Neural progenitor cell (in vitro differentiated cells): ENCODE results near the gene TBC1D24. TPM values are rescaled to one million over a fixed set of nuclear protein-coding genes. Genes with fewer than 3 reads are reported as not detected.

ENCODE experiments used
- DNase-seq: peaks from one replicate; pipeline ENCODE4 v3.0.0-alpha.2; 2016; ENCODE audit warnings: low spot score
- H2AFZ ChIP-seq: fragments of 200-600 bp; sonication (generic); replicated peaks from 2 replicates; pipeline ENCODE4 v1.6.1; 2016; ENCODE audit warnings: antibody characterized with exemption
- H3F3A ChIP-seq: fragments of 200-600 bp; sonication (generic); 2 replicates; pipeline ENCODE4 v1.6.1; 2016; ENCODE audit warnings: antibody characterized with exemption, low read depth
- H3K27ac ChIP-seq: fragments of 200-600 bp; sonication (generic); 2 replicates; pipeline ENCODE4 v1.5.1; 2016; ENCODE audit warnings: mild to moderate bottlenecking
- H3K27me3 ChIP-seq: fragments of 200-600 bp; sonication (generic); 2 replicates; pipeline ENCODE4 v1.6.1; 2016; ENCODE audit warnings: mild to moderate bottlenecking, moderate library complexity
- H3K36me3 ChIP-seq: fragments of 200-600 bp; sonication (generic); 2 replicates; pipeline ENCODE4 v1.5.1; 2016
- H3K4me1 ChIP-seq: fragments of 200-600 bp; sonication (generic); 2 replicates; pipeline ENCODE4 v1.6.1; 2016; ENCODE audit warnings: mixed run types
- H3K4me2 ChIP-seq: fragments of 200-600 bp; sonication (generic); 2 replicates; pipeline ENCODE4 v1.6.1; 2016
- H3K4me3 ChIP-seq: fragments of 200-600 bp; sonication (generic); 2 replicates; pipeline ENCODE4 v1.5.1; 2016
- H3K79me2 ChIP-seq: fragments of 200-600 bp; sonication (generic); 2 replicates; pipeline ENCODE4 v1.6.1; 2016; ENCODE audit warnings: low read depth
- H3K9ac ChIP-seq: fragments of 200-600 bp; sonication (generic); 2 replicates; pipeline ENCODE4 v1.6.1; 2016
- H3K9me3 ChIP-seq: fragments of 200-600 bp; sonication (generic); 2 replicates; pipeline ENCODE4 v1.5.1; 2016; ENCODE audit warnings: low read depth
- H4K20me1 ChIP-seq: fragments of 200-600 bp; sonication (generic); 2 replicates; pipeline ENCODE4 v1.6.1; 2016; ENCODE audit warnings: low read depth
- H3K27ac Mint-ChIP-seq: 3 replicates; pipeline ENCODE4 v1.8.0; 2021; ENCODE audit warnings: mixed read lengths
- H3K27me3 Mint-ChIP-seq: 2 replicates; pipeline ENCODE4 v1.8.0; 2022; ENCODE audit warnings: low read depth, mild to moderate bottlenecking, inconsistent platforms, moderate library complexity, mixed read lengths; ENCODE audit not compliant: insufficient read depth
- H3K36me3 Mint-ChIP-seq: 3 replicates; pipeline ENCODE4 v1.8.0; 2021; ENCODE audit warnings: mixed read lengths
- H3K4me1 Mint-ChIP-seq: 3 replicates; pipeline ENCODE4 v1.8.0; 2021; ENCODE audit warnings: mixed read lengths
- H3K4me3 Mint-ChIP-seq: 3 replicates; pipeline ENCODE4 v1.8.0; 2021; ENCODE audit warnings: mild to moderate bottlenecking, moderate library complexity, mixed read lengths
- H3K9me3 Mint-ChIP-seq: 3 replicates; pipeline ENCODE4 v1.8.0; 2020; ENCODE audit warnings: mixed read lengths
- EZH2 ChIP-seq: fragments of 200-600 bp; sonication (generic); IDR thresholded peaks from 2 replicates; pipeline ENCODE4 v1.6.1; 2017; ENCODE audit warnings: antibody characterized with exemption, mild to moderate bottlenecking, moderate library complexity
- EZH2phosphoT487 ChIP-seq: fragments of 200-600 bp; sonication (generic); IDR thresholded peaks from 2 replicates; pipeline ENCODE4 v1.6.1; 2017; ENCODE audit warnings: antibody characterized with exemption
- total RNA-seq: library from RNA; depleted of rRNA; stranded (reverse); fragments of >200 nt; gene quantifications from 2 replicates; pipeline ENCODE4 v1.2.3, GENCODE V29; 2015; ENCODE audit warnings: low replicate concordance
- TF ChIP-seq, protein P1 (sequence below): fragments of 200-600 bp; sonication (generic); IDR thresholded peaks from 2 replicates; pipeline ENCODE4 v1.5.1; 2017; ENCODE audit warnings: antibody characterized with exemption, mild to moderate bottlenecking

The TBC1D24 gene
- total RNA-seq, 1 donor from 2014 or later, result 8.2 TPM

DNA sequence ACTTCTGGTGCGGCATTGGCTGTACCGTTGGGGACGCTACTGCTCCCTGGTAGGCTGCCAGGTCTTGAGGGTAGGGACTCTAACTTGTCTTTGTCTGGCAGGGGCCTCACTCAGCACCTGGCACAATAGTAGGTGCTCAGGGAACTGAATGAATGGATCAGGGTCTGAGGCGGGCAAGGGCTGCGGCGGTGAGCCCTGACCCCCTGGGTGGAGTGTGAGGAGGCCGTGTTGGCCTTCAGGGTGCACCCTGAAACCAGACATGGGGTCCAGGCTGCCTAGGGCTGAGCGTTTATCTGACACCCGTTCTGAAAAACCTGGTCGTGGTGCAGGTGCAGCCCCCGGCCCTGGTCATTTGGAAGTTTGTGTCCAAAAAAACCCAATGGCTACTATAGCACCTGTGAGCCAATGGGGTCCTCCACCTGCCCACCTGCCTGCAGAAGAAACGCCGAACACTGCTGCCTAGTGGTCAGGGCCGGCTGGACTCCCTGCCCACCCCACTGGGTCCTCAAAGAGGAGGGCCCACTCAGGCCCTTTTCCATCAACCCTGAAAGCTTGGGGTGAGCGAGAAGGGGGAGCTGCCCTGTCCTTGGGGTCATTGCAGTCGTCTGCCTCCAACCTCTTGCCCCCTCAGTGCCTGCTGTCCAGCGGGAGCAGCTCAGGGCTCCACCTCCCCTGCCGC, 33.9 kb downstream of the TBC1D24 start:
- TF ChIP-seq EZH2 (no peak), EZH2phosphoT487 (no peak)
- TF ChIP-seq, protein P1, sequence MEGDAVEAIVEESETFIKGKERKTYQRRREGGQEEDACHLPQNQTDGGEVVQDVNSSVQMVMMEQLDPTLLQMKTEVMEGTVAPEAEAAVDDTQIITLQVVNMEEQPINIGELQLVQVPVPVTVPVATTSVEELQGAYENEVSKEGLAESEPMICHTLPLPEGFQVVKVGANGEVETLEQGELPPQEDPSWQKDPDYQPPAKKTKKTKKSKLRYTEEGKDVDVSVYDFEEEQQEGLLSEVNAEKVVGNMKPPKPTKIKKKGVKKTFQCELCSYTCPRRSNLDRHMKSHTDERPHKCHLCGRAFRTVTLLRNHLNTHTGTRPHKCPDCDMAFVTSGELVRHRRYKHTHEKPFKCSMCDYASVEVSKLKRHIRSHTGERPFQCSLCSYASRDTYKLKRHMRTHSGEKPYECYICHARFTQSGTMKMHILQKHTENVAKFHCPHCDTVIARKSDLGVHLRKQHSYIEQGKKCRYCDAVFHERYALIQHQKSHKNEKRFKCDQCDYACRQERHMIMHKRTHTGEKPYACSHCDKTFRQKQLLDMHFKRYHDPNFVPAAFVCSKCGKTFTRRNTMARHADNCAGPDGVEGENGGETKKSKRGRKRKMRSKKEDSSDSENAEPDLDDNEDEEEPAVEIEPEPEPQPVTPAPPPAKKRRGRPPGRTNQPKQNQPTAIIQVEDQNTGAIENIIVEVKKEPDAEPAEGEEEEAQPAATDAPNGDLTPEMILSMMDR, result no peak

GRCh38 chr16:2511128-2511800, 36.3 kb downstream of the TBC1D24 start:
- Mint-ChIP-seq H3K27ac (peak overlapping the region; percentile 23), H3K4me1 (peaks cover 38% of the 10 kb centered on the region), H3K9me3 (no peaks in the 10 kb centered on the region), H3K27me3 (peaks cover 15% of the 10 kb centered on the region), H3K36me3 (no peaks in the 10 kb centered on the region), H3K4me3 (peak overlapping the region; percentile 19)
- H3K36me3 ChIP-seq, result no peaks in the 10 kb centered on the region
- no peak overlapping the region for H3K27ac ChIP-seq
- H3K27me3 ChIP-seq, result no peaks in the 10 kb centered on the region
- no peak overlapping the region for H2AFZ ChIP-seq
- H3F3A ChIP-seq, result peaks cover 14% of the 10 kb centered on the region
- DNase-seq, result peak; percentile 40
- H3K4me3 ChIP-seq, result no peak overlapping the region
- H3K79me2 ChIP-seq, result peaks cover 25% of the 10 kb centered on the region
- TF ChIP-seq, protein P1, result no peak
- TF ChIP-seq EZH2phosphoT487, result no peak
- no peak for TF ChIP-seq EZH2
- H3K9ac ChIP-seq, result no peak overlapping the region
- H3K4me2 ChIP-seq, result peak overlapping the region; percentile 21
- H3K4me1 ChIP-seq, result peaks cover 29% of the 10 kb centered on the region
- H4K20me1 ChIP-seq, result peaks cover 20% of the 10 kb centered on the region
- no peaks in the 10 kb centered on the region for H3K9me3 ChIP-seq

More for the DNA sequence above, 33.9 kb downstream of the TBC1D24 start:
- no peak for DNase-seq
- peaks cover 21% of the 10 kb centered on the region for H3K4me1 Mint-ChIP-seq
- Histone ChIP-seq H3K4me1 (peaks cover 20% of the 10 kb centered on the region), H3K27ac (no peak overlapping the region), H3K36me3 (no peaks in the 10 kb centered on the region), H3K9me3 (no peaks in the 10 kb centered on the region), H3K79me2 (peaks cover under 1% of the 10 kb centered on the region), H3F3A (peaks cover 11% of the 10 kb centered on the region), H3K4me2 (no peak overlapping the region), H3K4me3 (no peak overlapping the region), H2AFZ (no peak overlapping the region), H3K27me3 (no peaks in the 10 kb centered on the region), H3K9ac (no peak overlapping the region), H4K20me1 (no peaks in the 10 kb centered on the region)
- H3K36me3 Mint-ChIP-seq, result no peaks in the 10 kb centered on the region
- peak overlapping the region; percentile 81 for H3K4me3 Mint-ChIP-seq
- H3K27me3 Mint-ChIP-seq, result peaks cover 12% of the 10 kb centered on the region
- H3K27ac Mint-ChIP-seq, result peak overlapping the region; percentile 16
- no peaks in the 10 kb centered on the region for H3K9me3 Mint-ChIP-seq

GRCh38 chr16:2511996-2512734, 37.2 kb downstream of the TBC1D24 start:
- no peak for DNase-seq
- Histone ChIP-seq H3K4me3 (no peak overlapping the region), H3K4me2 (peak overlapping the region; percentile 99), H3K4me1 (peaks cover 29% of the 10 kb centered on the region), H3K9ac (no peak overlapping the region), H3K27ac (no peak overlapping the region), H3K36me3 (no peaks in the 10 kb centered on the region), H3F3A (peaks cover 14% of the 10 kb centered on the region), H4K20me1 (peaks cover 29% of the 10 kb centered on the region), H2AFZ (no peak overlapping the region), H3K9me3 (no peaks in the 10 kb centered on the region), H3K79me2 (peaks cover 34% of the 10 kb centered on the region), H3K27me3 (no peaks in the 10 kb centered on the region)
- H3K36me3 Mint-ChIP-seq, result no peaks in the 10 kb centered on the region
- H3K4me1 Mint-ChIP-seq, result peaks cover 47% of the 10 kb centered on the region
- peaks cover 17% of the 10 kb centered on the region for H3K27me3 Mint-ChIP-seq
- H3K27ac Mint-ChIP-seq, result peak overlapping the region; percentile 93
- no peak for TF ChIP-seq EZH2
- no peak for TF ChIP-seq EZH2phosphoT487
- TF ChIP-seq, protein P1, result no peak
- H3K9me3 Mint-ChIP-seq, result no peaks in the 10 kb centered on the region
- peak overlapping the region; percentile 89 for H3K4me3 Mint-ChIP-seq
